Measurements from ENCODE around the gene NCOA6.
A peak's percentile ranks its signal among the peaks of the same experiment; 100 is the strongest.

The NCOA6 gene

GRCh38 chr20:34771680-34772081 is 53.8 kb downstream of the NCOA6 start:
- no peaks in the 10 kb centered on the region for H3K9me3 Mint-ChIP-seq
- no peak for ATAC-seq
- no peaks in the 10 kb centered on the region for H3K27me3 Mint-ChIP-seq
- H3K36me3 Mint-ChIP-seq = peaks cover 39% of the 10 kb centered on the region
- H3K27ac Mint-ChIP-seq = no peak overlapping the region
- no peaks in the 10 kb centered on the region for H3K4me1 Mint-ChIP-seq
- no peak overlapping the region for H3K4me3 Mint-ChIP-seq

GRCh38 chr20:34768096-34768495 is 57.4 kb downstream of the NCOA6 start:
- Mint-ChIP-seq H3K4me1 (no peaks in the 10 kb centered on the region), H3K27me3 (no peaks in the 10 kb centered on the region), H3K4me3 (no peak overlapping the region), H3K36me3 (peaks cover 30% of the 10 kb centered on the region), H3K27ac (no peak overlapping the region), H3K9me3 (no peaks in the 10 kb centered on the region)
- ATAC-seq = no peak

GRCh38 chr20:34762031-34762555 is 63.4 kb downstream of the NCOA6 start:
- H3K36me3 Mint-ChIP-seq = peaks cover 57% of the 10 kb centered on the region
- no peak overlapping the region for H3K27ac Mint-ChIP-seq
- H3K27me3 Mint-ChIP-seq = no peaks in the 10 kb centered on the region
- no peaks in the 10 kb centered on the region for H3K9me3 Mint-ChIP-seq
- no peaks in the 10 kb centered on the region for H3K4me1 Mint-ChIP-seq
- no peak for ATAC-seq
- no peak overlapping the region for H3K4me3 Mint-ChIP-seq

- Mint-ChIP-seq H3K36me3 (peaks cover 52% of the 10 kb centered on the region), H3K4me1 (peaks cover 8% of the 10 kb centered on the region), H3K4me3 (no peak overlapping the region), H3K27me3 (no peaks in the 10 kb centered on the region), H3K9me3 (no peaks in the 10 kb centered on the region), H3K27ac (peak overlapping the region; percentile 59)
- ATAC-seq = peak; percentile 83
Measured at GRCh38 chr20:34755367-34755766, 70.1 kb downstream of the NCOA6 start.

DNA sequence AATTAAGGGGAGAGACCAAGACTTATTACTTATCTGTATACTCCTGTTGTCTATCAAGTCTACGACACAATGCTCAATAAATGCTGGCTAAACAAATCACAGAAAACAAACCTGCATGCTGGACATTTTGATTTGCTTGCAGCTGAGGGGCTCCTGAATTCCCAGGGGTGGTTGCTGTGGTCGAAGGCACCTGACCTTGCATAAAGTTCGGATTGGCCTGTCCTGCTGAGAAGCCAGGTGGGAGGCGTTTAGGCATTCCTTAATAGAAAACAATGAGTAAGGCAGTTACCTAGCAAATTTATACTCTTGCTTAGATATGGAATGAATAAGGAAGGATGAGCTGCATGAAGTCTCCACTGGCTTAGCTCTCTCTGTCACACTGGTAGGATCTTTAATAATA is 70.8 kb downstream of the NCOA6 start:
- Mint-ChIP-seq H3K36me3 (peaks cover 58% of the 10 kb centered on the region), H3K4me3 (no peak overlapping the region), H3K27ac (peak overlapping the region; percentile 59), H3K4me1 (peaks cover 8% of the 10 kb centered on the region), H3K9me3 (no peaks in the 10 kb centered on the region), H3K27me3 (no peaks in the 10 kb centered on the region)
- ATAC-seq = no peak

GRCh38 chr20:34753706-34754461 is 71.6 kb downstream of the NCOA6 start:
- Mint-ChIP-seq H3K36me3 (peaks cover 56% of the 10 kb centered on the region), H3K27me3 (no peaks in the 10 kb centered on the region), H3K9me3 (no peaks in the 10 kb centered on the region), H3K4me3 (no peak overlapping the region), H3K27ac (peak overlapping the region; percentile 59), H3K4me1 (peaks cover 8% of the 10 kb centered on the region)
- ATAC-seq = no peak

GRCh38 chr20:34751453-34751852 is 74.0 kb downstream of the NCOA6 start:
- Mint-ChIP-seq H3K27me3 (no peaks in the 10 kb centered on the region), H3K4me1 (peaks cover 8% of the 10 kb centered on the region), H3K4me3 (no peak overlapping the region), H3K9me3 (no peaks in the 10 kb centered on the region), H3K27ac (no peak overlapping the region), H3K36me3 (peaks cover 35% of the 10 kb centered on the region)
- ATAC-seq = no peak

DNA sequence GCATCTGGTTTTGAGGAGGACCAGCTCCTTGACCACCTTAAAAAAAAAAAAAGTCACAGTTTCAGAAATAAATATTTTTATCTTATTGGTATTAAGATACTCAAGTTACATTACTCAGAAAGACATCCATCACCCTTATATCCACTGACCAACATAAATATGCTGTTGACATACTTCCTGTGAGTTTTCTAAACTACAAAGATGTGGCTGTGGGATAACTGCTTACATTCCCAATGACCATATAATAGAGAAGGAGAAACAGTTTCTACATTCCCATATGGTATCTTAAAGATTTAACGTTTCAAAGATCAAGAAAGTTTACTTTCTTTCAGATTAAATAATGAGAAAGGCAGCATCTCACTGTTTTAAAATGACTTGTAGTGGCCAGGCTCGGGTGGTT is 75.0 kb downstream of the NCOA6 start:
- Mint-ChIP-seq H3K4me1 (peaks cover 8% of the 10 kb centered on the region), H3K9me3 (no peaks in the 10 kb centered on the region), H3K27ac (no peak overlapping the region), H3K27me3 (no peaks in the 10 kb centered on the region), H3K4me3 (no peak overlapping the region), H3K36me3 (peaks cover 38% of the 10 kb centered on the region)
- no peak for ATAC-seq

GRCh38 chr20:34748709-34749108 is 76.7 kb downstream of the NCOA6 start:
- Mint-ChIP-seq H3K4me1 (no peaks in the 10 kb centered on the region), H3K27me3 (no peaks in the 10 kb centered on the region), H3K9me3 (no peaks in the 10 kb centered on the region), H3K4me3 (no peak overlapping the region), H3K36me3 (peaks cover 39% of the 10 kb centered on the region), H3K27ac (no peak overlapping the region)
- ATAC-seq = no peak

GRCh38 chr20:34747479-34747878 is 78.0 kb downstream of the NCOA6 start:
- Mint-ChIP-seq H3K27me3 (no peaks in the 10 kb centered on the region), H3K36me3 (peaks cover 45% of the 10 kb centered on the region), H3K9me3 (no peaks in the 10 kb centered on the region), H3K4me3 (no peak overlapping the region), H3K27ac (peak overlapping the region; percentile 48), H3K4me1 (no peaks in the 10 kb centered on the region)
- no peak for ATAC-seq

DNA sequence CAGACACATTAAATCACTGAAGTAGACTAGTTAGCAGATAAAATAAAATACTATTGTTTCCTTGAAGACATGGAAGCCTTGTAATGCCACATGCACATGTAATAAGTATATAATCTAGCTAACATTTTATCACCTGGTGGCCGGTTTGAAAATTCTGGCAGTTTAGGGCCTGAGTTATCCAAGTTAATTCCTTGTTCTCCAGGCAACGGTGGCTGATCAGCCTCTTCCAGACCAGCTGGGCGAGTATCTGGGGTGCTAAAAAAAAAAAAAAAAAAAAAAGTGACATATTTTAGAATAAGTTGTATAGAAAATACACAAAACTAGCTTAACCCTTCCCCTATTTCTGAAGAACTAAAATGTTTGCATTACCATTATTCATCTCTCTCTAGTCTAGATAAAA is 78.8 kb downstream of the NCOA6 start:
- Mint-ChIP-seq H3K4me1 (no peaks in the 10 kb centered on the region), H3K36me3 (peaks cover 43% of the 10 kb centered on the region), H3K27ac (no peak overlapping the region), H3K27me3 (no peaks in the 10 kb centered on the region), H3K9me3 (no peaks in the 10 kb centered on the region), H3K4me3 (no peak overlapping the region)
- ATAC-seq = no peak

GRCh38 chr20:34744847-34745246 is 80.6 kb downstream of the NCOA6 start:
- ATAC-seq = no peak
- H3K9me3 Mint-ChIP-seq = no peaks in the 10 kb centered on the region
- H3K4me3 Mint-ChIP-seq = no peak overlapping the region
- H3K27ac Mint-ChIP-seq = no peak overlapping the region
- no peaks in the 10 kb centered on the region for H3K4me1 Mint-ChIP-seq
- H3K36me3 Mint-ChIP-seq = peaks cover 53% of the 10 kb centered on the region
- H3K27me3 Mint-ChIP-seq = no peaks in the 10 kb centered on the region

DNA sequence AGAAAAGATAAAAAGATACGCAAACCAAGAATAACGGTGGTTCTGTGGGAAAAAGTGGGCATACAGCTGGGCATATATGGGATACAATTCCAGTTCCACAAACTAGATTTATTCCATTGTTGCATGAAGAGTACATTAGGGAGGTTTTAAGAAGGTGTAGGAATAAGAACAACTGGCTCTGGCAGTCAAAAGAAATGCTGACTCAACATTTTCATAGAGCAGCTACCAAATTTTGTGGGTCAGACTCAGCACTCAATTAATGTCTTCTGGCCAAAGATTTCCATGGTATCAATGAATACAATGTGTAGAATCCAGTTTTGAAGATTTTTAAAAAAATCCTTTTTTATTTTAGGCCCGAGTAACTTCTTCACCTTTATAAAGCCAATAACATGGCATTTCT is 81.1 kb downstream of the NCOA6 start:
- Mint-ChIP-seq H3K27ac (no peak overlapping the region), H3K36me3 (peaks cover 51% of the 10 kb centered on the region), H3K27me3 (no peaks in the 10 kb centered on the region), H3K4me1 (no peaks in the 10 kb centered on the region), H3K4me3 (no peak overlapping the region), H3K9me3 (no peaks in the 10 kb centered on the region)
- no peak for ATAC-seq

- Mint-ChIP-seq H3K4me1 (no peaks in the 10 kb centered on the region), H3K4me3 (no peak overlapping the region), H3K36me3 (peaks cover 45% of the 10 kb centered on the region), H3K27ac (no peak overlapping the region), H3K9me3 (no peaks in the 10 kb centered on the region), H3K27me3 (no peaks in the 10 kb centered on the region)
- ATAC-seq = no peak
Measured at GRCh38 chr20:34743039-34743438, 82.4 kb downstream of the NCOA6 start.

GRCh38 chr20:34736106-34736735 is 89.2 kb downstream of the NCOA6 start:
- no peaks in the 10 kb centered on the region for H3K4me1 Mint-ChIP-seq
- H3K9me3 Mint-ChIP-seq = no peaks in the 10 kb centered on the region
- no peak overlapping the region for H3K27ac Mint-ChIP-seq
- no peak overlapping the region for H3K4me3 Mint-ChIP-seq
- peaks cover 39% of the 10 kb centered on the region for H3K36me3 Mint-ChIP-seq
- ATAC-seq = no peak
- no peaks in the 10 kb centered on the region for H3K27me3 Mint-ChIP-seq

- H3K4me1 Mint-ChIP-seq = no peaks in the 10 kb centered on the region
- no peaks in the 10 kb centered on the region for H3K9me3 Mint-ChIP-seq
- H3K4me3 Mint-ChIP-seq = no peak overlapping the region
- ATAC-seq = no peak
- peaks cover 33% of the 10 kb centered on the region for H3K36me3 Mint-ChIP-seq
- no peak overlapping the region for H3K27ac Mint-ChIP-seq
- H3K27me3 Mint-ChIP-seq = no peaks in the 10 kb centered on the region
Measured at GRCh38 chr20:34732523-34732922, 92.9 kb downstream of the NCOA6 start.
